ENCODE data around the gene MYOG.

Gene MYOG

GRCh38 chr1:203069030-203069747 is 16.6 kb downstream of the MYOG start:
- DNase-seq = no peak

- no peak for DNase-seq
These were observed 18.8 kb downstream of the MYOG start for GRCh38 chr1:203066965-203067364.

- no peak for DNase-seq
These were observed 19.8 kb downstream of the MYOG start for GRCh38 chr1:203065986-203066385.

GRCh38 chr1:203065191-203065590 is 20.6 kb downstream of the MYOG start:
- DNase-seq = no peak

GRCh38 chr1:203063287-203063686 is 22.5 kb downstream of the MYOG start:
- DNase-seq = no peak

- no peak for DNase-seq
These were observed 25.7 kb downstream of the MYOG start for GRCh38 chr1:203060115-203060514.

- DNase-seq = no peak
These were observed 26.3 kb downstream of the MYOG start for GRCh38 chr1:203059485-203059884.

GRCh38 chr1:203058676-203058935 is 27.2 kb downstream of the MYOG start:
- DNase-seq = no peak

- no peak for DNase-seq
These were observed 27.7 kb downstream of the MYOG start for GRCh38 chr1:203057911-203058675.

GRCh38 chr1:203056516-203056915 is 29.3 kb downstream of the MYOG start:
- no peak for DNase-seq

- DNase-seq = no peak
These were observed 29.8 kb downstream of the MYOG start for GRCh38 chr1:203056012-203056411.

- DNase-seq = no peak
These were observed 30.5 kb downstream of the MYOG start for GRCh38 chr1:203055161-203055799.

GRCh38 chr1:203054642-203055041 is 31.2 kb downstream of the MYOG start:
- no peak for DNase-seq

GRCh38 chr1:203054184-203054583 is 31.6 kb downstream of the MYOG start:
- DNase-seq = no peak

- no peak for DNase-seq
These were observed 33.2 kb downstream of the MYOG start for GRCh38 chr1:203052601-203053000.

- no peak for DNase-seq
These were observed 33.9 kb downstream of the MYOG start for GRCh38 chr1:203051841-203052324.

GRCh38 chr1:203050826-203051225 is 35.0 kb downstream of the MYOG start:
- no peak for DNase-seq

- no peak for DNase-seq
These were observed 36.1 kb downstream of the MYOG start for GRCh38 chr1:203049576-203050180.

- no peak for DNase-seq
These were observed 36.7 kb downstream of the MYOG start for GRCh38 chr1:203049077-203049476.

GRCh38 chr1:203048555-203049051 is 37.2 kb downstream of the MYOG start:
- DNase-seq = no peak

- no peak for DNase-seq
These were observed 37.7 kb downstream of the MYOG start for GRCh38 chr1:203048086-203048485.

GRCh38 chr1:203046984-203047630 is 38.7 kb downstream of the MYOG start:
- no peak for DNase-seq

Data from CD4-positive, alpha-beta T cell treated with Interleukin-1 beta for 1 hour (primary cell).